Keratinocyte (primary cell): Measurements from ENCODE around the gene PIEZO1.

ENCODE experiments used
- EZH2 ChIP-seq: IDR thresholded peaks from one replicate; pipeline ENCODE4 v1.6.1; 2012; ENCODE audit warnings: inconsistent platforms, mild to moderate bottlenecking, low read length, moderate library complexity
- TF ChIP-seq, protein P1 (sequence below), 3 experiments: IDR thresholded peaks in 1 of 3; conservative IDR thresholded peaks in 1 of 3; optimal IDR thresholded peaks in 1 of 3; 2 replicates in 2 of 3; 3 replicates in 1 of 3; pipeline versions ENCODE3 to v1.5.1; 2011; ENCODE audit warnings: low read length in 3 of 3, mild to moderate bottlenecking in 3 of 3, moderate library complexity in 2 of 3, control low read depth in 1 of 3, inconsistent platforms in 1 of 3; ENCODE audit not compliant: insufficient read depth in 2 of 3; ENCODE audit errors: extremely low read depth in 1 of 3

- TF ChIP-seq, protein P1, sequence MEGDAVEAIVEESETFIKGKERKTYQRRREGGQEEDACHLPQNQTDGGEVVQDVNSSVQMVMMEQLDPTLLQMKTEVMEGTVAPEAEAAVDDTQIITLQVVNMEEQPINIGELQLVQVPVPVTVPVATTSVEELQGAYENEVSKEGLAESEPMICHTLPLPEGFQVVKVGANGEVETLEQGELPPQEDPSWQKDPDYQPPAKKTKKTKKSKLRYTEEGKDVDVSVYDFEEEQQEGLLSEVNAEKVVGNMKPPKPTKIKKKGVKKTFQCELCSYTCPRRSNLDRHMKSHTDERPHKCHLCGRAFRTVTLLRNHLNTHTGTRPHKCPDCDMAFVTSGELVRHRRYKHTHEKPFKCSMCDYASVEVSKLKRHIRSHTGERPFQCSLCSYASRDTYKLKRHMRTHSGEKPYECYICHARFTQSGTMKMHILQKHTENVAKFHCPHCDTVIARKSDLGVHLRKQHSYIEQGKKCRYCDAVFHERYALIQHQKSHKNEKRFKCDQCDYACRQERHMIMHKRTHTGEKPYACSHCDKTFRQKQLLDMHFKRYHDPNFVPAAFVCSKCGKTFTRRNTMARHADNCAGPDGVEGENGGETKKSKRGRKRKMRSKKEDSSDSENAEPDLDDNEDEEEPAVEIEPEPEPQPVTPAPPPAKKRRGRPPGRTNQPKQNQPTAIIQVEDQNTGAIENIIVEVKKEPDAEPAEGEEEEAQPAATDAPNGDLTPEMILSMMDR (optimal IDR thresholded peaks at IDR 0.05 in 1 of 3, IDR thresholded peaks at IDR 0.05 in 1 of 3, conservative IDR thresholded peaks at IDR 0.05 in 1 of 3; ENCODE audit: extremely low read depth in 1 of 3, insufficient read depth in 2 of 3, low read length in 3 of 3): no peak
- TF ChIP-seq EZH2: no peak
Measured at GRCh38 chr16:88777471-88778270, 7.3 kb downstream of the PIEZO1 start.
